Measurements from ENCODE around the gene CFAP251. TPM values are rescaled to one million over a fixed set of nuclear protein-coding genes. Genes with fewer than 3 reads are reported as not detected.

Gene CFAP251
- total RNA-seq, 1 experiment from 2014 or later = 0.44 TPM

- in situ Hi-C loops (cut with HindIII; ENCODE audit: low sequenced_read_pairs) = no loop called here
- DNase-seq (ENCODE audit: low spot score) = no peak
Measured at GRCh38 chr12:121939992-121940766, 21.8 kb downstream of the CFAP251 start.

- DNase-seq (ENCODE audit: low spot score) = no peak
- in situ Hi-C loops (cut with HindIII; ENCODE audit: low sequenced_read_pairs) = no loop called here
Measured at GRCh38 chr12:121942145-121942718, 23.8 kb downstream of the CFAP251 start.

- in situ Hi-C loops (cut with HindIII; ENCODE audit: low sequenced_read_pairs) = no loop called here
- DNase-seq (ENCODE audit: low spot score) = no peak
Measured at GRCh38 chr12:121943926-121944325, 25.5 kb downstream of the CFAP251 start.

- in situ Hi-C loops (cut with HindIII; ENCODE audit: low sequenced_read_pairs) = no loop called here
Measured at GRCh38 chr12:121946313-121947025, 28.1 kb downstream of the CFAP251 start.

GRCh38 chr12:121947981-121948380, 29.6 kb downstream of the CFAP251 start:
- in situ Hi-C loops (cut with HindIII; ENCODE audit: low sequenced_read_pairs) = no loop called here
- DNase-seq (ENCODE audit: low spot score) = no peak

More at GRCh38 chr12:121946313-121947025, 28.1 kb downstream of the CFAP251 start:
- DNase-seq (ENCODE audit: low spot score) = no peak

- in situ Hi-C loops (cut with HindIII; ENCODE audit: low sequenced_read_pairs) = no loop called here
- DNase-seq (ENCODE audit: low spot score) = no peak
Measured at GRCh38 chr12:121949648-121950397, 31.4 kb downstream of the CFAP251 start.

GRCh38 chr12:121953117-121953692, 34.8 kb downstream of the CFAP251 start:
- DNase-seq (ENCODE audit: low spot score) = no peak

GRCh38 chr12:121953695-121954094, 35.3 kb downstream of the CFAP251 start:
- no peak for DNase-seq (ENCODE audit: low spot score)
- in situ Hi-C loops (cut with HindIII; ENCODE audit: low sequenced_read_pairs) = no loop called here

More at GRCh38 chr12:121953117-121953692, 34.8 kb downstream of the CFAP251 start:
- in situ Hi-C loops (cut with HindIII; ENCODE audit: low sequenced_read_pairs) = no loop called here

- DNase-seq (ENCODE audit: low spot score) = no peak
- in situ Hi-C loops (cut with HindIII; ENCODE audit: low sequenced_read_pairs) = no loop called here
Measured at GRCh38 chr12:121955258-121956237, 37.2 kb downstream of the CFAP251 start.

GRCh38 chr12:121957861-121958515, 39.6 kb downstream of the CFAP251 start:
- in situ Hi-C loops (cut with HindIII; ENCODE audit: low sequenced_read_pairs) = no loop called here
- no peak for DNase-seq (ENCODE audit: low spot score)

- in situ Hi-C loops (cut with HindIII; ENCODE audit: low sequenced_read_pairs) = no loop called here
- no peak for DNase-seq (ENCODE audit: low spot score)
Measured at GRCh38 chr12:121958541-121959240, 40.3 kb downstream of the CFAP251 start.

GRCh38 chr12:121960541-121960940, 42.1 kb downstream of the CFAP251 start:
- in situ Hi-C loops (cut with HindIII; ENCODE audit: low sequenced_read_pairs) = no loop called here
- DNase-seq (ENCODE audit: low spot score) = no peak

GRCh38 chr12:121961195-121961879, 42.9 kb downstream of the CFAP251 start:
- in situ Hi-C loops (cut with HindIII; ENCODE audit: low sequenced_read_pairs) = no loop called here
- no peak for DNase-seq (ENCODE audit: low spot score)

- in situ Hi-C loops (cut with HindIII; ENCODE audit: low sequenced_read_pairs) = no loop called here
- no peak for DNase-seq (ENCODE audit: low spot score)
Measured at GRCh38 chr12:121963341-121964018, 45.1 kb downstream of the CFAP251 start.

GRCh38 chr12:121964813-121965643, 46.6 kb downstream of the CFAP251 start:
- no peak for DNase-seq (ENCODE audit: low spot score)
- in situ Hi-C loops (cut with HindIII; ENCODE audit: low sequenced_read_pairs) = no loop called here
